VCaP (cell line): ENCODE measurements around the gene KCNIP2.

Experiments
- H3K27ac ChIP-seq: fragments of 450-650 bp; 2 replicates; pipeline ENCODE4 v1.5.1; 2017
- TF ChIP-seq, protein P1 (sequence below): fragments of 450-650 bp; conservative IDR thresholded peaks from 2 replicates; pipeline ENCODE4 v1.5.1; 2017; ENCODE audit warnings: mild to moderate bottlenecking, moderate library complexity

KCNIP2 gene

DNA sequence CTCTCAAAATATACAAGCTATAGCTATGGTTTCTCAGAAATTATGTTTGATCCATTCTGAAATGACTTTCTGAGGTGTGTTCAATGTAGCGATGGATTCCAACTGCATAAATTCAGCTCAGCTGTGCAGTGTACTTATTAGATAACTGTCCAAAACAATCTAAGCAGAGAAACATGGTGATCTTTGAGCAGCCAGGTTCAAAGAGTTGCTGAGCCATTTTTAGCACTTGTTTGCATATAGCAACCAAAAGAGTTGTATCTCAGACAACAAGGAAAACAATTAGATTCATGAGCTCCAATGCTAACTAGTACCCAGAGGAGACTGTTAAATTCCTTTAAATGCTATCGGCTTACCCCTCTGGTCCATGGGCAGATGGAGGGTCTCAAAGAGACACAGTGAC, 15.9 kb upstream of the KCNIP2 start:
- H3K27ac ChIP-seq = no peak overlapping the region
- TF ChIP-seq, protein P1, sequence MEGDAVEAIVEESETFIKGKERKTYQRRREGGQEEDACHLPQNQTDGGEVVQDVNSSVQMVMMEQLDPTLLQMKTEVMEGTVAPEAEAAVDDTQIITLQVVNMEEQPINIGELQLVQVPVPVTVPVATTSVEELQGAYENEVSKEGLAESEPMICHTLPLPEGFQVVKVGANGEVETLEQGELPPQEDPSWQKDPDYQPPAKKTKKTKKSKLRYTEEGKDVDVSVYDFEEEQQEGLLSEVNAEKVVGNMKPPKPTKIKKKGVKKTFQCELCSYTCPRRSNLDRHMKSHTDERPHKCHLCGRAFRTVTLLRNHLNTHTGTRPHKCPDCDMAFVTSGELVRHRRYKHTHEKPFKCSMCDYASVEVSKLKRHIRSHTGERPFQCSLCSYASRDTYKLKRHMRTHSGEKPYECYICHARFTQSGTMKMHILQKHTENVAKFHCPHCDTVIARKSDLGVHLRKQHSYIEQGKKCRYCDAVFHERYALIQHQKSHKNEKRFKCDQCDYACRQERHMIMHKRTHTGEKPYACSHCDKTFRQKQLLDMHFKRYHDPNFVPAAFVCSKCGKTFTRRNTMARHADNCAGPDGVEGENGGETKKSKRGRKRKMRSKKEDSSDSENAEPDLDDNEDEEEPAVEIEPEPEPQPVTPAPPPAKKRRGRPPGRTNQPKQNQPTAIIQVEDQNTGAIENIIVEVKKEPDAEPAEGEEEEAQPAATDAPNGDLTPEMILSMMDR = no peak

DNA sequence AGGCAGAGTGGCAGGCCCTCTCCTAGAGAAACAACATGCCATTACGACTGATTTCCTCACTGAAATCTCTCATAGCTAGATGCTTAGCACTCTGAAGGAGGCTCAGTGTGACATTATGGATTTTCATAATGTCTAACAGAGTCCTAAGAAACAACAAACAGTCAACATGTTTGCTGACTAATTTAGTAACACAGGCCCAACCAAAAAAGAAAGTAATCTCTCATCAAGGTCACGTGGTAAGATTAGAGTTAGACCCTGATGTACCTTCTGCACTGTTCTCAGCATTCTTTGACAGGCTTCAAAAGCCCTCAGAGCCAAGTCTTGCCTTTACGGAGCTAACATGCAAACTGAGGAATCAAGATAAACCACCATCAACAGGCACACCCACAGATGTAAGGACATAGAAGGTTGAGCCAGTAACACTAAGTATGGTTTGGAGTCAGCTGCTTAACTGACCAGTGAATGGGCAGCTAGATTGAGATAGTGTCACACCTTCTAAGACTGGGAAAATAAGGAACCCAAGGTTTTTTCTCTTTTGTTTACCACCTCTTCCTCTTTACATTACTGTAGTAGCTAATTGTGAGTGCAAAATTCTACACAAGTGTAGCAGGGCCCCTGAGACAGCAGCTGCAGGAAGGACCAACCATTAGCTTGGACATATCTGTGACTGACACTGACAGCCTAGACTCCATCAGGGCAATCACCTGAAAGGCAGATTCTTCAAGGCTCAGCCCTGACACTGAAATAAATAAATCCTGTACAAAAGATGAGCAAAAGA, 15.3 kb upstream of the KCNIP2 start:
- TF ChIP-seq, protein P1 = no peak
- H3K27ac ChIP-seq = no peak overlapping the region

DNA sequence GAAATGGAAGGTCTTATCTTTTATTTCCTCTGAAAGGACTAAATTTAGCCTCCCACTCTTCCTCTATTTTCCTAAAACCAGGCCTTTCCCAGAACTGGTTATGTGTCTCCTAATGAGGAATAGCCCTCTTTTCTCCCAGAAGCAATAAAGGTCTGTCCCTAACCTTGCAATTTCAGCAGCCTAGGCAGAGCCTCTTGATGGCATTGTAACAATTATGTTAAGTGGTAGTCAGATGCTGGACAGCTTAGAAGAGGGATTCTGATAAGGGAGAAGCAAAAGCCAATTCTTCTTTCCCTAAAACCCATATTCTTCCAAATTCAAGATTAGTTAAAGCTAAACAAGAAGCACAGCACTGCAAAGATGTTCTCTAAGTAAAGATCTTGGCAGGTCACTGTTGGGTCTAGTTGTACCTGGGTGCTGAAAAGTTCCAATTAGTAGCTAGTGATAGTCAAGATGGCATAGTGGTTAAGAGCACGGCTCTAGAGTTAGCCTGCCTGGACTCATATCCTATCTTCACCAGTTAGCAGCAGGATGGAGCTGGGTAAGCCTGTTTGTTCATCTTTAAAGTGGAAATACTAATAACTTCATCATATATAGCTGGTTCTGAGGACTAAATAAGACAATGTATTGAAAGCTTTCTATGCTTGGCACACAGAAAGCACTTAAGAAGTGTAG, 14.3 kb upstream of the KCNIP2 start:
- no peak overlapping the region for H3K27ac ChIP-seq
- TF ChIP-seq, protein P1 = no peak

DNA sequence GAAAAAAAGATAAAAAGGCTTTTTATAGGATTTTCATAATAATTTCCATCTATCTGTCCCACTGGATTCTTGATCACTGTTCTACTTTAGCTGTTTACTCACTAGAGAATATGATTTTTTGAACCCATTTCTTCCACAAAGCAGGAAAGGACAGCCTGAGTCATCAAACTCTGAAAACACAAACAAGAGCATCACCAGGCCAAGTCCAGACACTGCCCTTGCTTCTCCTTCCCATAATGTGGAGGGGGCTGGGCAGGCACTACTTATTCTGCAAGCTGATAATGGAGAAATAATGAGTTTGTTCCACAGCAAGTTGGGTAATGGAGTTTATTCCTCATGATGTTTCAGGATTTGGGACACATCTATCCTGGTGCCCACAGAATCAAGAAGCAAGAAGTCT, 13.0 kb upstream of the KCNIP2 start:
- no peak overlapping the region for H3K27ac ChIP-seq
- TF ChIP-seq, protein P1 = no peak

DNA sequence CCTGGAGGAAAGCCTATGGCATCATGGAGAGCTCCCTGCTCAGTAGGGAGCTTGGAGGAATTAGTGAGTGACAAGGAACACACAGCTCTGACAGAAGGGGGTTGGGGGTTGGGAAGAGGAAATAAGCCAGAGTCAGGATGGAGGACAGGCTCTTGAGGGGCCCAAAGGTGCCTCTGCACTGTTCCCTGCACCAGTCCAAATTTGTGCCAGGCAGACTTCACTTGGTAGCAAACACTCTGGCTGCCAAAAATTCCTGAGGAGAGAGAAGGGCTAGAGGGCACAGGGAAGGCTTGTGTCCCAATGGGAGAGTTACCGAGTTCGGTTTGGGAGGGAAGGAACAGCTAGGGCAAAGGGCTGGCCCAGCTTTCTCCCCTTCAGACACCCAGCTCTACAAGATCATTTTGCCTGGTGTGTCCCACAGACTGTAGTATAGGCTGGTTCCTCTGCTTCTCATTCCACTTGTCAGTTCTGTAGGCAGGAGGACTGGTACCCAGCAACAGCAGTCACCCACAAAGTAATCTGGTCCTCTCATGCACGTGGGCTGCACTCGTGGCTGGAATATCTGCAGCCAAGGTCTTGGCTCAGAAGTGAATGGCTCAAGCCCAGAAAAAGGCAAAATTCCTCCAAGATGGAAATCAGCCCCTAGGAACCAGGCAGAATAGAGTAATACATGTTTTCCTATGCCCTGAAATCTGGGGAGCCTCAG, 8.0 kb upstream of the KCNIP2 start:
- TF ChIP-seq, protein P1 = no peak
- H3K27ac ChIP-seq = no peak overlapping the region

DNA sequence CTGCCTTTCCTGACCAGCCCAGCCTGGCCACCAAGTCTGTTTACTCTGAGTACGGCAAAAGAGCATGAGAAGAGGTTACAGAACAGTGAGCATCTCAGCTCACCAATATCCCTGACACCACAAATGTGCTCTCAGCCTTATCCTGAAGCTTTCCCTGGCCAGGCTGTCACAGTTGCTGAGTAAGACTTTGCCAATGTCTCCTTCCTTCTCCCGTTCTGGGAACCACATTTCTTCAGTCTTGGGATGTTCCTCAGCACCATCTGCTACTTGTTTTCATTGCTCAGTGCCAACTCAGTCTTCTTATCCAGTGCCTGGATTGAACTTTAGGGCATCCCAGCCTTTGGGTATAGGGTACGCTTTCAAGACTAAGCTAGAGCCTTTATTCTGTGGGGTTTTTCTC, 7.1 kb upstream of the KCNIP2 start:
- TF ChIP-seq, protein P1 = no peak
- H3K27ac ChIP-seq = no peak overlapping the region

DNA sequence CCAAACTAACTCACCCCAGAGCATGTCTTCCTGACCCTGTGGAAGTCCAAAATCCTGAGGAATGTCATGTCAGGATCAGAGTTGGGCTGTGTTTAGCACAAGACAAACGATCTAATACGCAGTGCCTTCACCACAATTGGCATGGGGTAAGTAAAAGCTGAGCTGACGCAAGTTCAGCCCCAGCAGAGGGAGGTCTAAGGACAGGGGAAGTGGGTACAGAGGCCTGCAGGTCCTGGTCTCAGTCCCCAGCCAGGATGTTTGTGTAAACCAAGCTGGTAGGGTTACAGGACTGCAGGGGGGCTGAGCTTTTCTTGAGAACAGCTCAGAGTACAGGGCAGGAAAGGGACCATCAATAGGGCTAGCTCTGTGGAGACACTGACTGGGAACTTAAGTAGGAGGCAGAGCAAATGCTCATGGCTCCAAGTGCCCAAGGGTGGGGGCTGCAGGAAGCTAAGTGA, 5.3 kb upstream of the KCNIP2 start:
- TF ChIP-seq, protein P1 = no peak
- no peak overlapping the region for H3K27ac ChIP-seq
